Lower leg skin (tissue), 3 donors: Measurements from ENCODE around the gene RHOU.

Experiments used
- POLR2A ChIP-seq, 2 donors: fragments of 450-650 bp; IDR thresholded peaks; one replicate each; pipeline ENCODE4 v1.6.1; 2016 to 2017; ENCODE audit warnings: antibody characterized with exemption in 2 of 2, mild to moderate bottlenecking in 1 of 2, moderate library complexity in 1 of 2
- TF ChIP-seq, protein P1 (sequence below), 3 donors: fragments of 450-650 bp; IDR thresholded peaks; one replicate each; pipeline ENCODE4 v1.5.1; 2016; ENCODE audit warnings: antibody characterized with exemption in 3 of 3, mild to moderate bottlenecking in 3 of 3, moderate library complexity in 2 of 3

DNA sequence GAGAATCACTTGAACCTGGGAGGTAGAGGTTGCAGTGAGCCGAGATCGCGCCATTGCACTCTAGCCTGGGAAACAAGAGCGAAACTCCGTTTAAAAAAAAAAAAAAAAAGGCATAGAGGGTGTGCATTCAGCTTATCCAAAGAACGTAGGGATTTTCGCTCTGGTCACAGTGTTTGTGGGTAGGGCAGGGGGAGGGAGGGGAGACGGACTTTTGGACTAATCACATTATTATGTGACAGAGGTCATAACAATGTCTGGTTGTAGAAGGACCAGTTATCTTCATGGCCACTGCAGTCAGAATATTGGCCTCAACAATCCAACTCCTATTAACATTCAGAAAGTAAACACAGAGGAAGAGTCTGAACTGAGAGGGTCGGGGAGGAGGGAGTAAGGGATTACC lies 25.7 kb downstream of the RHOU start:
- TF ChIP-seq, protein P1, sequence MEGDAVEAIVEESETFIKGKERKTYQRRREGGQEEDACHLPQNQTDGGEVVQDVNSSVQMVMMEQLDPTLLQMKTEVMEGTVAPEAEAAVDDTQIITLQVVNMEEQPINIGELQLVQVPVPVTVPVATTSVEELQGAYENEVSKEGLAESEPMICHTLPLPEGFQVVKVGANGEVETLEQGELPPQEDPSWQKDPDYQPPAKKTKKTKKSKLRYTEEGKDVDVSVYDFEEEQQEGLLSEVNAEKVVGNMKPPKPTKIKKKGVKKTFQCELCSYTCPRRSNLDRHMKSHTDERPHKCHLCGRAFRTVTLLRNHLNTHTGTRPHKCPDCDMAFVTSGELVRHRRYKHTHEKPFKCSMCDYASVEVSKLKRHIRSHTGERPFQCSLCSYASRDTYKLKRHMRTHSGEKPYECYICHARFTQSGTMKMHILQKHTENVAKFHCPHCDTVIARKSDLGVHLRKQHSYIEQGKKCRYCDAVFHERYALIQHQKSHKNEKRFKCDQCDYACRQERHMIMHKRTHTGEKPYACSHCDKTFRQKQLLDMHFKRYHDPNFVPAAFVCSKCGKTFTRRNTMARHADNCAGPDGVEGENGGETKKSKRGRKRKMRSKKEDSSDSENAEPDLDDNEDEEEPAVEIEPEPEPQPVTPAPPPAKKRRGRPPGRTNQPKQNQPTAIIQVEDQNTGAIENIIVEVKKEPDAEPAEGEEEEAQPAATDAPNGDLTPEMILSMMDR (IDR thresholded peaks at IDR 0.05): no peak
- TF ChIP-seq POLR2A (IDR thresholded peaks at IDR 0.05): no peak
